Thyroid gland (tissue), 4 donors: ENCODE data around the gene MUC13. TPM values are rescaled to one million over a fixed set of nuclear protein-coding genes. Genes with fewer than 3 reads are reported as not detected.

Source experiments
- DNase-seq, 2 donors: peaks; one replicate each; pipeline ENCODE4 v3.0.0-alpha.2; 2019
- H3K27ac ChIP-seq, 3 donors: fragments of 200-600 bp; sonication (generic); 1 replicate in 2 of 3; 2 replicates in 1 of 3; pipeline ENCODE4 v1.5.1; 2016 to 2019; ENCODE audit warnings: mild to moderate bottlenecking in 1 of 3, moderate library complexity in 1 of 3
- H3K27me3 ChIP-seq: fragments of 200-600 bp; sonication (generic); one replicate; pipeline ENCODE4 v1.5.1; 2019
- H3K36me3 ChIP-seq, 2 donors: fragments of 200-600 bp; sonication (generic); one replicate each; pipeline ENCODE4 v1.5.1; 2016 to 2019
- H3K4me1 ChIP-seq, 2 donors: fragments of 200-600 bp; sonication (generic); one replicate each; pipeline ENCODE4 v1.5.1; 2017 to 2019
- H3K4me3 ChIP-seq, 3 donors: fragments of 200-600 bp; sonication (generic); replicated peaks in 1 of 3; 1 replicate in 2 of 3; 2 replicates in 1 of 3; pipeline ENCODE4 v1.5.1; 2016; ENCODE audit warnings: mild to moderate bottlenecking in 1 of 3
- H3K9me3 ChIP-seq: fragments of 200-600 bp; sonication (generic); one replicate; pipeline ENCODE4 v1.5.1; 2017
- CTCF ChIP-seq, 6 experiments: fragments of 200-600 bp in 3 of 6; fragments of 450-650 bp in 3 of 6; sonication (generic) in 3 of 6; IDR thresholded peaks; one replicate each; pipeline ENCODE4 v1.5.1; 2016 to 2019; ENCODE audit warnings: antibody characterized with exemption in 6 of 6, mild to moderate bottlenecking in 2 of 6, inconsistent platforms in 1 of 6, moderate library complexity in 1 of 6
- POLR2A ChIP-seq, 2 donors: fragments of 450-650 bp; IDR thresholded peaks; one replicate each; pipeline ENCODE4 v1.6.1; 2017; ENCODE audit warnings: antibody characterized with exemption in 2 of 2, mild to moderate bottlenecking in 2 of 2, moderate library complexity in 1 of 2
- WGBS, 2 donors: methylation state at CpG; one replicate each; pipeline ENCODE4 v1.1.5; 2017; 5-methylcytosine and 5-hydroxymethylcytosine counted together
- intact Hi-C: fragments of 100-400 bp; cut with DNase I; formaldehyde crosslinking; loops from one replicate; pipeline ENCODE4 v1.15.1; 2023
- total RNA-seq, 4 donors: library from RNA; depleted of rRNA; stranded (reverse); fragments of >200 nt; gene quantifications; one replicate each; pipeline ENCODE4 v1.2.3, GENCODE V29; 2016

Gene MUC13
- total RNA-seq, 4 donors from 2014 or later: not detected

- H3K36me3 ChIP-seq: peaks cover 40 to 43% of the 10 kb centered on the region in 2 donors
- 100% methylated on average over 2 of the region's 2 CpGs for WGBS, 2 donors
- H3K27ac ChIP-seq: no peak overlapping the region
- H3K9me3 ChIP-seq: no peaks in the 10 kb centered on the region
- intact Hi-C loops: no loop called here
- no peaks in the 10 kb centered on the region for H3K27me3 ChIP-seq
- no peak for DNase-seq
- no peaks in the 10 kb centered on the region for H3K4me1 ChIP-seq
- no peak overlapping the region for H3K4me3 ChIP-seq
- TF ChIP-seq POLR2A (IDR thresholded peaks at IDR 0.05) (no peak), CTCF (IDR thresholded peaks at IDR 0.05) (no peak)
Observed at GRCh38 chr3:124974691-124975090, 40.1 kb upstream of the MUC13 start.

GRCh38 chr3:124973290-124973689 is 38.7 kb upstream of the MUC13 start:
- H3K4me3 ChIP-seq: no peak overlapping the region
- no peak for DNase-seq
- peaks cover 53 to 56% of the 10 kb centered on the region in 2 donors for H3K36me3 ChIP-seq
- intact Hi-C loops: no loop called here
- H3K27ac ChIP-seq: no peak overlapping the region
- H3K4me1 ChIP-seq: no peaks in the 10 kb centered on the region
- no peaks in the 10 kb centered on the region for H3K27me3 ChIP-seq
- H3K9me3 ChIP-seq: no peaks in the 10 kb centered on the region
- TF ChIP-seq POLR2A (IDR thresholded peaks at IDR 0.05) (no peak), CTCF (IDR thresholded peaks at IDR 0.05) (no peak)

- WGBS, 2 donors: 91 to 93% methylated on average over 3 of the region's 3 CpGs
- no peak overlapping the region for H3K27ac ChIP-seq
- peaks cover 54 to 58% of the 10 kb centered on the region in 2 donors for H3K36me3 ChIP-seq
- H3K4me1 ChIP-seq: no peaks in the 10 kb centered on the region
- H3K9me3 ChIP-seq: no peaks in the 10 kb centered on the region
- no peak overlapping the region for H3K4me3 ChIP-seq
- no peak for DNase-seq
- intact Hi-C loops: no loop called here
- TF ChIP-seq POLR2A (IDR thresholded peaks at IDR 0.05) (no peak), CTCF (IDR thresholded peaks at IDR 0.05) (no peak)
- H3K27me3 ChIP-seq: no peaks in the 10 kb centered on the region
Observed at GRCh38 chr3:124972457-124972856, 37.9 kb upstream of the MUC13 start.

DNA sequence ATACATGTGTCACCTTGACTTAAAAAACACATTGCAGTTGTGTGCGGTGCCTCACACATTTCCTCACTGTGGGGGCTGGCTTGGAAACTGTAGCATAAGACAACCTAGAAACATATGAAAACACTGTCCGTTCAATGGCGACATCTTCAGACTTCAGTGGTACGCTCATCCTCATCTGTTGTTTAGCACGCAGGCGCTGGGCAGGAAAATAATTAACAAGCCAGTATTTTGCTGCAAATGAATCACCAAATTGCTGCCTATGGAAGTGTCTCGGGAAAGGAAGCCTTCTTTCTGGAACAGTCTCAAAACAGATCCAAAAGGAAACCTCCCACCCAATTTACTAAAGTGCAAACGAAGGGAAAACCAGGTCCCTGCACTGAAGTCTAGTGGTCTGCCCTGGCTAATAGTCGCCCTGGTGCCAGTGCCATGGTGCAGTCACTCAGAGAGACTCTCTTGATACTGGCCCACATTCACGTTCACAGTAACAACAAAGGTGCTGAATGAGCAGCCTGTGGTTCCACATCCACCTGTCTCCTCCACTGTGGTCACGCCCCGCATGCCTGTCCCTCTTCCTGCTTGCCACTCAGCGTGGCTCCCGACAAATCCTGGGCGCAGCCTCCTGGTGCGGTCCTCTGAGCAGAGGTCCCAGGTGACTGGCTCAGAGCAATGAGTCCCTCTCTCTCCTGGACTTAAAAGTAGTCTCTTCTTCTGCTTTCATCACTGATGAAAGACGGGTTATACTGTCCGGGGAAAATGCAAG is 35.6 kb upstream of the MUC13 start:
- TF ChIP-seq POLR2A (IDR thresholded peaks at IDR 0.05): no peak
- TF ChIP-seq CTCF (IDR thresholded peaks at IDR 0.05): no peak
- Histone ChIP-seq H3K27me3 (no peaks in the 10 kb centered on the region), H3K4me1 (no peaks in the 10 kb centered on the region), H3K27ac (no peak overlapping the region), H3K4me3 (no peak overlapping the region), H3K9me3 (no peaks in the 10 kb centered on the region), H3K36me3 (peaks cover 40 to 58% of the 10 kb centered on the region in 2 donors)
- intact Hi-C loops: no loop called here
- no peak for DNase-seq
- WGBS, 2 donors: 94% methylated on average over 18 of the region's 18 CpGs

DNA sequence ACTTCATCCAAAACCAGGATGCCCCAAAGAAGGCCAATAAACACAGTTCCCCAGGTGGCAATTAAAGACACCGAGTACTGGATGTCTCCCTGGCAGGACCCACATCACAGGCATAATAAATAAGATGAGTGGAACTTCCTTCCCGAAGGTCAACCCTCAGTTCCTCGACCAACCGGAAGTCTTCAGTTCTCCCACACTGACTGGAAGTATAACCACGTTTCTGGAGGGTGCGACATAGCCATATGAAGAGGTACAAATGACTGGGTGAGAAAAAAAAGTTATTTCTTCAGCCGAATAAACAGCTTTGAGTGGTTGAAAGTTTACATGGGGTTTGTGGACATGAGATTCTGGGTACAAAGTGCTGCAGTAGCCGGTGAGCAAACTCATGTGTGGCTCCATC is 34.6 kb upstream of the MUC13 start:
- TF ChIP-seq POLR2A (IDR thresholded peaks at IDR 0.05): no peak
- TF ChIP-seq CTCF (IDR thresholded peaks at IDR 0.05): no peak
- DNase-seq: no peak
- no peak overlapping the region for H3K4me3 ChIP-seq
- WGBS, 2 donors: 77 to 85% methylated on average over 8 of the region's 8 CpGs
- peaks cover 40 to 55% of the 10 kb centered on the region in 2 donors for H3K36me3 ChIP-seq
- intact Hi-C loops: no loop called here
- H3K27ac ChIP-seq: no peak overlapping the region
- no peaks in the 10 kb centered on the region for H3K27me3 ChIP-seq
- H3K4me1 ChIP-seq: no peaks in the 10 kb centered on the region
- no peaks in the 10 kb centered on the region for H3K9me3 ChIP-seq
